Subcutaneous abdominal adipose tissue (tissue), 5 donors: ENCODE measurements around the gene KRT72.

Experiments
- H3K27ac ChIP-seq: one replicate; pipeline ENCODE4 v1.7.0; 2013; ENCODE audit warnings: low read depth, mild to moderate bottlenecking, inconsistent platforms, low read length, moderate library complexity
- H3K27me3 ChIP-seq, 5 donors: one replicate each; pipeline ENCODE4 v1.7.0; 2013; ENCODE audit warnings: low read length in 5 of 5, inconsistent platforms in 1 of 5; ENCODE audit not compliant: control insufficient read depth in 5 of 5, insufficient read depth in 4 of 5
- H3K36me3 ChIP-seq, 5 donors: one replicate each; pipeline ENCODE4 v1.7.0; 2013; ENCODE audit warnings: low read length in 5 of 5; ENCODE audit not compliant: control insufficient read depth in 5 of 5, insufficient read depth in 5 of 5
- H3K4me1 ChIP-seq, 5 donors: one replicate each; pipeline ENCODE4 v1.7.0; 2013; ENCODE audit warnings: low read length in 5 of 5, mild to moderate bottlenecking in 3 of 5, moderate library complexity in 1 of 5; ENCODE audit not compliant: control insufficient read depth in 5 of 5, insufficient read depth in 5 of 5
- H3K4me3 ChIP-seq, 5 donors: one replicate each; pipeline ENCODE4 v1.7.0; 2013; ENCODE audit warnings: low read length in 5 of 5, low read depth in 1 of 5
- H3K9ac ChIP-seq, 5 donors: one replicate each; pipeline ENCODE4 v1.7.0; 2013; ENCODE audit warnings: low read length in 5 of 5, mild to moderate bottlenecking in 4 of 5, moderate library complexity in 3 of 5
- H3K9me3 ChIP-seq, 5 donors: one replicate each; pipeline ENCODE4 v1.7.0; 2013; ENCODE audit warnings: low read length in 5 of 5; ENCODE audit not compliant: control insufficient read depth in 5 of 5
- donor health status: healthy.
- donor health status: healthy.
- donor health status: healthy.
- donor health status: healthy.
- donor health status: healthy.

The KRT72 gene

DNA sequence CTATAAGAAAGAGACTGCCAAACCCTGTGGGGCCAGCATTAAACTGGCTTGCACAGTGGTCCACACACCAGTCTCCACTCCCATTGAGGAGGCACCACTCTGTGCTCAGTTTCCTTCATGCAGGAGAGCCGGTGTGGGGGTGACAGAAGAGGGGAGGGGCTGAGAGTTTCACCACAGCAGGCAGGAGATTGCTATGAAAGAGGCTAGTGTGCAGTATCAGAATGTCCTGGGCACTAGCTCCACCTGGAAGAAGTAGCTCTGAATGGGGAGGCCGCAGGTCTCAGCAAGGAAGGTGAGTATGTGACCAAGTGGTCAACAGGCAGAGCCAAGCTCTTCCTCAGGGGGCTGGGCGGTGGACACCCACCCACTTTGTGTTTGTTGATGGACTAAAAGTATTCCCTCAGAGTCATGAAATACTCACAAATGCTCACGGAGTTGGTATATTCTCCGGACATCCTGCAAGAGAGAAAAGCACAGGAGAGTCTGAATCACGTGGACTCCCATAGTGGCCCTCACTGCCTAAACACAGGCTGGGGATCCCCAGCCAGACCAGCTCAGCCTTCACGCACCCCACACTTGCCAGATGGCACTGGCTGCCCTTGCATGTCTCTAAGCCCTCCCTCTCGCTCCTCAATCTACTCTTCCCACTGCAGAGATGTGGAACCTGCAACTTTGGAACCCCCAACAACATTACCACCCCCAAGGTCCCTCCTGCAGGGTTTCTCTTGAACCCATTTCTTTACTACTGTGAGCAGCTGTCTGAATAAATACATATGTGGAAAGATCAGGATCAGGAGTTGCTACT is 7.8 kb upstream of the KRT72 start:
- Histone ChIP-seq H3K36me3 (no peaks in the 10 kb centered on the region), H3K9me3 (no peaks in the 10 kb centered on the region), H3K27ac (no peak overlapping the region), H3K4me1 (peaks cover 0 to 3% (median 0%) of the 10 kb centered on the region in 5 donors), H3K4me3 (no peak overlapping the region), H3K27me3 (peaks cover 4 to 30% (median 16%) of the 10 kb centered on the region in 5 donors), H3K9ac (no peak overlapping the region)

DNA sequence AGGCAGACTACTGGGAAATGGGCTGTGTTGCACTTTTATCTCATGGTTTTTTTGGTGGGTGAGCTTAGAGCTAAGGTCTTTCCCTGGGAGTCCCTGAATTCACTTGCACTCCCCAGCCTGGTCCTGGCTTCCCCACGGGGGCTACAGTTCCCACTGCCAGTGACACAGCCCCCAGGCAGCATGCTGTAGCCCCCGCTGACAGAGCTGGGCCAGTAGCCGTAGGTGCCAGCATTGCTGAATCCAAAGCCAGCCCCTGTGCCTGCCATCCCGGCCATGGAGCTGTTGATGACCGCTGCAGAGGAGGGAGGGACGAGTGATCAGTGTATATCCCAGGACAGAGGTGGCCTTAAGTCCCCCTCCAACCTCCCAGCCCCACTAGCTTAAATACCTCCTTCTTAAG is 6.9 kb upstream of the KRT72 start:
- no peak overlapping the region for H3K4me3 ChIP-seq
- H3K9ac ChIP-seq, result no peak overlapping the region
- peaks cover 0 to 3% (median 0%) of the 10 kb centered on the region in 5 donors for H3K4me1 ChIP-seq
- H3K27me3 ChIP-seq, result peaks cover 4 to 30% (median 16%) of the 10 kb centered on the region in 5 donors
- no peaks in the 10 kb centered on the region for H3K9me3 ChIP-seq
- no peaks in the 10 kb centered on the region for H3K36me3 ChIP-seq
- no peak overlapping the region for H3K27ac ChIP-seq

DNA sequence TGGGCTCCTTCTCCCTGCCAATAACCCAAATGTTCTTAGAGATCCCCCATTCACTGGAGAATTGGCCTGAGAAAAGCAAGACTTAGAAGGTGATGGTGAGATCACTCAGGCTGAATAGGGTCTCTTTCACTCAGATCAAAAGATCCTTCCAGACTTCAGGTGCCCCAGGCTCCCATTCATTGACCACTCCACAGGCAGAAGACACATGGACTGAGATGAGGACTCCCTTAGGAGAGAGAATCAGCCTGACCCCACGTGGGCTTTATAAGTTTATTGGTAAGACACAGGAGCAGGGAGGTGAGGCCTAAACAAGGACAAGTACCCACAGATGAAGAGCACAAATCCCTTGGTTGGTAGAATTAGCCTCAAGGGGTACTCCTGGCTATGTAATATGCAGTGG is 6.1 kb upstream of the KRT72 start:
- H3K27me3 ChIP-seq, result peaks cover 5 to 35% (median 21%) of the 10 kb centered on the region in 5 donors
- no peak overlapping the region for H3K4me3 ChIP-seq
- H3K9ac ChIP-seq, result no peak overlapping the region
- peaks cover 0 to 3% (median 0%) of the 10 kb centered on the region in 5 donors for H3K4me1 ChIP-seq
- no peaks in the 10 kb centered on the region for H3K36me3 ChIP-seq
- H3K9me3 ChIP-seq, result no peaks in the 10 kb centered on the region
- H3K27ac ChIP-seq, result no peak overlapping the region

DNA sequence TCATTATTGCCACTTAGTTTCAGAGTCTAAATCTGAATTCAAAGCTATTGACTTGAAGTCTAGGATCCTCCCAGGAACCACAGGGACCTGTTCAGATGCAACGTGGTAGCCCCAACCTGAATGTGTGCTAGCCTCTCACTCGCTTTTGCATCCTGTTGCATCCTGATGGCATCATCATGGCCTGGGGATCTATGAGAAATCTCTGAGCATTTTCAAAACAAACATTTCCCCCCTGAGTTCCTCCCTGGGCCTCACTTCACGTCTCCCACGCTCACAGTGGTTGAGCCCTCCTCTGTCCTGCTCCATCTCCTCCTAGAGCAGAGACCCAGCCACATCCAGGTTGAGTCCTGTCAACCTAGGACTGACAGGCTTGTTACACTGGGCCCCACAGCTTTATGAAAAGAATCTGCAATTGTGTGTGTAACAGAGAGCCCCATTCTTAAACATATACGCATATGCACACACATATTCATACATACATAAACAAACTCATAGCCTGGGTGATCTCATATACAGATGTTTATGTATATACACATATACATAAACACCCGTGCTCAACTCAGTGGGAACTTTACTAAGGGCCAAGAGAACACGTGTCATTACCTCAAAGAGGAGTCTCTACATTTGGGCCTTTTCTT is 5.4 kb upstream of the KRT72 start:
- no peaks in the 10 kb centered on the region for H3K9me3 ChIP-seq
- H3K36me3 ChIP-seq, result no peaks in the 10 kb centered on the region
- no peak overlapping the region for H3K27ac ChIP-seq
- no peak overlapping the region for H3K9ac ChIP-seq
- H3K27me3 ChIP-seq, result peaks cover 11 to 37% (median 22%) of the 10 kb centered on the region in 5 donors
- no peak overlapping the region for H3K4me3 ChIP-seq
- H3K4me1 ChIP-seq, result peaks cover 0 to 3% (median 0%) of the 10 kb centered on the region in 5 donors

DNA sequence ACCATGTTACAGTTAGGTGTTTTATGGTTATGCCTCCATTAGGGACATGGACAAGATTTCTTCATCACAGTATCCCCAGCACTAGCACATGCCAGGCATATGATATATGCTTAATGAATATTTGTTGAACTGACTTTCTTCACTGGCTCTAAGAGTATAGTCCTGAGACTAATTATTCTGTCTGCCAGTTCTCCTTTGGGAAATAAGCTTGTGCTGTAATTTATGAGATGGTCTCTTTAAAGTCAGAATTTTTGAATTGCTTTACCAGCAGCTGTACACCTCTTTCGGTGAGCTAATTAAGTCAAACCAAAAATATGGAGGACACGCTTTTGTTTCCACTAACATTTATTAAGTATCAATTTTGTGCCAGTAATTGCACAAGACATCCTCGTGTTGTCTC is 4.8 kb upstream of the KRT72 start:
- Histone ChIP-seq H3K4me1 (peaks cover 0 to 3% (median 0%) of the 10 kb centered on the region in 5 donors), H3K4me3 (no peak overlapping the region), H3K27me3 (peaks cover 17 to 39% (median 24%) of the 10 kb centered on the region in 5 donors), H3K9ac (no peak overlapping the region), H3K27ac (no peak overlapping the region), H3K36me3 (no peaks in the 10 kb centered on the region), H3K9me3 (no peaks in the 10 kb centered on the region)

DNA sequence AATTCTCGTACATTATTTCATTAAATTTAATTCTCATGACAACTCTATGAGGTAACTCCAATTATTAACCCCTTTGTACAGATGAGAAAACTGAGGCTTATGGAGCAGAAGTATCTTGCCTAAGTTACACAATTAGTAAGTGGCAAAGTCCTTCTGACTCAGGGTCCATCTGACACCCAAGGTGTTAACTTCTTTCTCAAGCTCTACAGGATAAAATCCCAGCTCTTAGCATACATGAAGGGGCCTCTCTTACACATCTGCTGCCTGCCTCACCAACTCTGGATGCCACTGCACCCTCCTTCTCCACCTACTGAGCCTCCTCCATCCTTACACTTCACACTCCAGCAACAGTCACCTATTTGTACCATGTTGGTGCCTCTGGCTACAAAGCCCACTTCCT is 4.3 kb upstream of the KRT72 start:
- Histone ChIP-seq H3K36me3 (no peaks in the 10 kb centered on the region), H3K9ac (no peak overlapping the region), H3K27ac (no peak overlapping the region), H3K9me3 (no peaks in the 10 kb centered on the region), H3K27me3 (peaks cover 20 to 39% (median 25%) of the 10 kb centered on the region in 5 donors), H3K4me3 (no peak overlapping the region), H3K4me1 (peaks cover 0 to 3% (median 0%) of the 10 kb centered on the region in 5 donors)

DNA sequence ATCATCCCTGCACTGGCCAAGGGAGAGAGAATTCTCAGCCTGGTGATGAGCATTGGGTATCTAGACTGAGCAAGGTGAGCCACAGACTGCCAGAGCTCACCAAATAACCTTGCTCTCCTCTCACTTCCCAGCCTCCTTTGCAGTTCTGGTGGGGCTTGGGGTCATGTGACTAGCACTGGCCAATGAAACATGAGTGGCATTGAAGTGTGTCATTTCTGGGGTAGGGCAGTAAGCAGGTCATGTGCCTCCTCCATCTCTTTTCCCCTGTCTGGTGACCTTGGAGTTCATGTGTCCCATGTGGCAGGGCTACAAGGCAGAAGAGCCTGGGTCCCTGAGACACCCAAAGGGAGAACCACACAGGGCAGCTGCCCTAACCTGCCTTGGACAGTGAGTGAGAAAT is 3.6 kb upstream of the KRT72 start:
- H3K4me3 ChIP-seq, result no peak overlapping the region
- H3K9ac ChIP-seq, result no peak overlapping the region
- H3K27me3 ChIP-seq, result peaks cover 20 to 42% (median 28%) of the 10 kb centered on the region in 5 donors
- no peak overlapping the region for H3K27ac ChIP-seq
- peaks cover 0 to 3% (median 0%) of the 10 kb centered on the region in 5 donors for H3K4me1 ChIP-seq
- no peaks in the 10 kb centered on the region for H3K36me3 ChIP-seq
- H3K9me3 ChIP-seq, result no peaks in the 10 kb centered on the region

DNA sequence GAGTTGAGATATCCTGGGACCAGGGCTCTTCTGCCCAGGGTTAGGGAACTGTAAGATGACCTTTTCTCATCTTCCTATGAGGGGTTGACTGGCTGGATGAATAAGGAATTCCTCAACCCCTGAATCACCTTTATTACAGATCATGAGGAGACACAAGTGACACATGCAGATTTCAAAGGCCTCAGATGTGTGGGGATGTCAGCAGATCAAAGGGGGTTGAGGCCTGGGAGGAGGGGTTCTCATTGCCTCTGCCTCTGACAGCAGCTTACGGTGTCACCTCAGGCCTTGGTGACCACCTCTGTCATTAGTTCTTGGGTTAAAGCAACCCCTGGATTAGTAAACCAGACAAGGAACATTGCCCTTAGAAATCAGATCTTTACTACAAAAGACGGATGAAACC is 2.1 kb upstream of the KRT72 start:
- Histone ChIP-seq H3K27ac (no peak overlapping the region), H3K9ac (no peak overlapping the region), H3K27me3 (peaks cover 16 to 44% (median 29%) of the 10 kb centered on the region in 5 donors), H3K9me3 (no peaks in the 10 kb centered on the region), H3K36me3 (no peaks in the 10 kb centered on the region), H3K4me1 (peaks cover 0 to under 1% (median 0%) of the 10 kb centered on the region in 5 donors), H3K4me3 (no peak overlapping the region)

DNA sequence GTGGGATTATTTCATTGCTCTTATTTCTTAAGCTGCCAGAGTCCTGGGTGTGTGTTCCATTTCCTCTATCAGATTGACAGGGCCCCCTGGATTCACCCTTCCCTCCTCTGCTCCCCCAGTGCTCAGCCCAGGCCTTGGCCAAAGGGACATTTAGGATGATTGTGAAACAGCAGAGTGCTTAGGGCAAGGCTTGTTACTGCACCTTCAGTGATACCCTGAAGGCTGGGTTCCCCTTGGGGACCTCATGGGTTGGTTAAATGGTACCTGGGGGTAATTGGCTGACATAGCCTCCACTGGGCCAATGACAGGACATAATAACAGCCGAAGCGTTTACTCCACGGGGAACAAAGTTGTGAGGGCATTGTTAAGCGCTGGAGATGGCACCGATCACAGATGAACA is 1.3 kb upstream of the KRT72 start:
- Histone ChIP-seq H3K27ac (no peak overlapping the region), H3K4me3 (no peak overlapping the region), H3K9ac (no peak overlapping the region), H3K27me3 (peaks cover 16 to 42% (median 29%) of the 10 kb centered on the region in 5 donors), H3K36me3 (no peaks in the 10 kb centered on the region), H3K4me1 (no peaks in the 10 kb centered on the region), H3K9me3 (no peaks in the 10 kb centered on the region)

DNA sequence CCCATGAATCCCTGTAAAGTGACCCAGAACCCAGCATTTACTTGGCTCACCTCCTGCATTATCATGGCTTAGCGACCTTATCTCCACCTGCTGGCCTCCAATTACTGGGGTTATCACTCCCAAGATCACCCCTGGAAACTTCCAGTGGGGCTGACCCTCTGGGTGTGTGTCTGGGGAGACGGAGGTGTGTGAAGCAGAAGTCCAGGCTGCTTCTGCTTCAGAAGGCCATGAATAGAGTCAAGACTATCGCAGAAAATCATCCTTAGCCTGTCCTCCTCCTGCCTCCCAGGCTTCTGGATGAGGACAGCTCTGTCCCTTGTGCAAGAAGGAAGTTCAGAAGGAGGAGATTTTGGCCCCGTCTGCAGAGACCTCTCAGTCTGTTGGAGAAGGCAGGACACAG is 408 bp upstream of the KRT72 start:
- no peak overlapping the region for H3K9ac ChIP-seq
- no peak overlapping the region for H3K4me3 ChIP-seq
- H3K4me1 ChIP-seq, result no peaks in the 10 kb centered on the region
- no peaks in the 10 kb centered on the region for H3K36me3 ChIP-seq
- no peak overlapping the region for H3K27ac ChIP-seq
- H3K27me3 ChIP-seq, result peaks cover 16 to 42% (median 27%) of the 10 kb centered on the region in 5 donors
- H3K9me3 ChIP-seq, result no peaks in the 10 kb centered on the region
